Keratinocyte (primary cell): ENCODE data around the gene SSTR3. TPM values are rescaled to one million over a fixed set of nuclear protein-coding genes. Genes with fewer than 3 reads are reported as not detected.

Experiments used
- DNase-seq: peaks from one replicate; pipeline ENCODE4 v3.0.0-alpha.2; 2011; ENCODE audit warnings: low read depth, missing footprints, low spot score
- FAIRE-seq: peaks from 2 replicates; lab custom pipeline; 2011; peaks lifted over from hg19 to GRCh38; lab: Jason Lieb, UNC
- H2AFZ ChIP-seq: 2 replicates; pipeline ENCODE4 v1.6.0; 2012; ENCODE audit warnings: low read length, control low read depth, inconsistent platforms; ENCODE audit not compliant: control insufficient read depth
- H3K27ac ChIP-seq: 2 replicates; pipeline ENCODE4 v1.5.1; 2011; ENCODE audit warnings: low read length; ENCODE audit not compliant: control insufficient read depth, insufficient read depth
- H3K27me3 ChIP-seq: 3 replicates; pipeline ENCODE4 v1.6.0; 2011; ENCODE audit warnings: low read length; ENCODE audit not compliant: control insufficient read depth, insufficient read depth; ENCODE audit errors: extremely low read depth
- H3K36me3 ChIP-seq, 2 experiments: 2 replicates in 1 of 2; 3 replicates in 1 of 2; pipeline ENCODE4 v1.5.1; 2011; ENCODE audit warnings: low read length in 2 of 2, mild to moderate bottlenecking in 1 of 2; ENCODE audit not compliant: control insufficient read depth in 2 of 2, insufficient read depth in 2 of 2; ENCODE audit errors: extremely low read depth in 1 of 2
- H3K4me1 ChIP-seq: 3 replicates; pipeline ENCODE4 v1.5.1; 2011; ENCODE audit warnings: low read length; ENCODE audit not compliant: control insufficient read depth, insufficient read depth; ENCODE audit errors: extremely low read depth
- H3K4me2 ChIP-seq: 3 replicates; pipeline ENCODE4 v1.6.0; 2011; ENCODE audit warnings: low read depth, low read length; ENCODE audit not compliant: control insufficient read depth, insufficient read depth; ENCODE audit errors: extremely low read depth
- H3K4me3 ChIP-seq, 3 experiments: fragments of 200-600 bp in 1 of 3; sonication (generic) in 1 of 3; 2 replicates in 2 of 3; 3 replicates in 1 of 3; pipeline ENCODE4 v1.5.1; 2011 to 2016; ENCODE audit warnings: low read length in 3 of 3, mild to moderate bottlenecking in 3 of 3, control low read depth in 2 of 3, inconsistent platforms in 1 of 3, low read depth in 1 of 3, mixed read lengths in 1 of 3, mixed run types in 1 of 3, moderate library complexity in 1 of 3; ENCODE audit not compliant: control insufficient read depth in 2 of 3, insufficient read depth in 2 of 3; ENCODE audit errors: extremely low read depth in 1 of 3
- H3K79me2 ChIP-seq: 2 replicates; pipeline ENCODE4 v1.6.0; 2012; ENCODE audit warnings: low read length; ENCODE audit not compliant: control insufficient read depth, insufficient read depth
- H3K9ac ChIP-seq: 3 replicates; pipeline ENCODE4 v1.6.0; 2011; ENCODE audit warnings: low read length; ENCODE audit not compliant: control insufficient read depth, insufficient read depth; ENCODE audit errors: extremely low read depth
- H3K9me1 ChIP-seq: 3 replicates; pipeline ENCODE4 v1.6.0; 2011; ENCODE audit warnings: low read length; ENCODE audit not compliant: control insufficient read depth, insufficient read depth; ENCODE audit errors: extremely low read depth
- H3K9me3 ChIP-seq: 2 replicates; pipeline ENCODE4 v1.5.1; 2012; ENCODE audit warnings: low read depth, low read length; ENCODE audit not compliant: control insufficient read depth
- H4K20me1 ChIP-seq: 3 replicates; pipeline ENCODE4 v1.6.0; 2011; ENCODE audit warnings: low read length; ENCODE audit not compliant: control insufficient read depth, insufficient read depth; ENCODE audit errors: extremely low read depth
- CTCF ChIP-seq, 3 experiments: IDR thresholded peaks in 1 of 3; conservative IDR thresholded peaks in 1 of 3; optimal IDR thresholded peaks in 1 of 3; 2 replicates in 2 of 3; 3 replicates in 1 of 3; pipeline versions ENCODE3 to v1.5.1; 2011; ENCODE audit warnings: low read length in 3 of 3, mild to moderate bottlenecking in 3 of 3, moderate library complexity in 2 of 3, control low read depth in 1 of 3, inconsistent platforms in 1 of 3; ENCODE audit not compliant: insufficient read depth in 2 of 3; ENCODE audit errors: extremely low read depth in 1 of 3
- EZH2 ChIP-seq: IDR thresholded peaks from one replicate; pipeline ENCODE4 v1.6.1; 2012; ENCODE audit warnings: inconsistent platforms, mild to moderate bottlenecking, low read length, moderate library complexity
- dilution Hi-C: fragments of 300-500 bp; cut with MboI; formaldehyde crosslinking; loops from one replicate; pipeline ENCODE4 v1.7.0; 2020; ENCODE audit warnings: low sequenced_read_pairs; ENCODE audit not compliant: extremely low pct_ligation_motif_present
- polyA plus RNA-seq, 5 experiments: library from polyadenylated mRNA; depleted of rRNA in 3 of 5; stranded (reverse) in 3 of 5; stranded (forward) in 1 of 5; unstranded in 1 of 5; fragments of >200 nt; gene quantifications; 1 replicate in 1 of 5; 2 replicates in 3 of 5; 3 replicates in 1 of 5; pipeline versions ENCODE4 v1.2.1 to v1.2.3, GENCODE V29; 2011 to 2012; ENCODE audit warnings: missing spikeins in 2 of 5, low read depth in 1 of 5, low replicate concordance in 1 of 5

SSTR3 gene
- polyA plus RNA-seq, 1 donor (not counting 4 experiments of a cell fraction or from before 2014, with no cell fraction given): not detected

GRCh38 chr22:37194750-37195149 lies 17.5 kb downstream of the SSTR3 start:
- Histone ChIP-seq H3K79me2 (no peaks in the 10 kb centered on the region), H4K20me1 (no peaks in the 10 kb centered on the region), H3K4me1 (peaks cover 43% of the 10 kb centered on the region), H3K36me3 (no peaks in the 10 kb centered on the region), H2AFZ (no peak overlapping the region), H3K27ac (no peak overlapping the region), H3K4me3 (no peak overlapping the region), H3K9me1 (no peaks in the 10 kb centered on the region), H3K9me3 (no peaks in the 10 kb centered on the region), H3K4me2 (no peak overlapping the region), H3K27me3 (no peaks in the 10 kb centered on the region), H3K9ac (no peak overlapping the region)
- no peak for FAIRE-seq
- dilution Hi-C loops: no loop called here
- DNase-seq: no peak
- no peak for TF ChIP-seq CTCF (optimal IDR thresholded peaks at IDR 0.05 in 1 of 3, IDR thresholded peaks at IDR 0.05 in 1 of 3, conservative IDR thresholded peaks at IDR 0.05 in 1 of 3; ENCODE audit: extremely low read depth in 1 of 3, insufficient read depth in 2 of 3, low read length in 3 of 3)

GRCh38 chr22:37193629-37194191 lies 18.6 kb downstream of the SSTR3 start:
- TF ChIP-seq EZH2 (no peak), CTCF (optimal IDR thresholded peaks at IDR 0.05 in 1 of 3, IDR thresholded peaks at IDR 0.05 in 1 of 3, conservative IDR thresholded peaks at IDR 0.05 in 1 of 3; ENCODE audit: extremely low read depth in 1 of 3, insufficient read depth in 2 of 3, low read length in 3 of 3) (no peak)
- Histone ChIP-seq H3K4me2 (no peak overlapping the region), H3K27me3 (no peaks in the 10 kb centered on the region), H2AFZ (no peak overlapping the region), H3K4me1 (peaks cover 47% of the 10 kb centered on the region), H3K36me3 (no peaks in the 10 kb centered on the region), H3K9me3 (no peaks in the 10 kb centered on the region), H3K27ac (no peak overlapping the region), H3K9me1 (no peaks in the 10 kb centered on the region), H3K9ac (no peak overlapping the region), H4K20me1 (no peaks in the 10 kb centered on the region), H3K4me3 (no peak overlapping the region), H3K79me2 (no peaks in the 10 kb centered on the region)
- FAIRE-seq (no peak), DNase-seq (no peak)
- dilution Hi-C loops: no loop called here
